DMS114 treated with DMSO at 0.1 percent for 48 hours (cell line): ENCODE results near the gene LIN9.
A peak's percentile ranks its signal among the peaks of the same experiment; 100 is the strongest.
"Not testable (repeated sequence)": the region's sequence is repeated elsewhere in the genome, so short reads cannot be mapped to it uniquely, and the experiment has no call there.

Source experiments
- DNase-seq: peaks from one replicate; lab custom pipeline; 2025; ENCODE audit not compliant: unreplicated experiment; lab: John Stamatoyannopoulos, UW

The LIN9 gene

GRCh38 chr1:226216056-226216455 lies 92.9 kb downstream of the LIN9 start:
- no peak for DNase-seq

GRCh38 chr1:226215239-226215638 lies 93.7 kb downstream of the LIN9 start:
- DNase-seq, result no peak

- no peak for DNase-seq
Measured at GRCh38 chr1:226212545-226212944, 96.4 kb downstream of the LIN9 start.

- DNase-seq, result no peak
Measured at GRCh38 chr1:226211181-226211821, 97.7 kb downstream of the LIN9 start.

- DNase-seq, result no peak
Measured at GRCh38 chr1:226210571-226211176, 98.3 kb downstream of the LIN9 start.

GRCh38 chr1:226209307-226210059 lies 99.5 kb downstream of the LIN9 start:
- no peak for DNase-seq

- DNase-seq, result no peak
Measured at GRCh38 chr1:226207048-226207447, 101.9 kb downstream of the LIN9 start.

GRCh38 chr1:226204198-226204597 lies 104.8 kb downstream of the LIN9 start:
- no peak for DNase-seq

- DNase-seq, result no peak
Measured at GRCh38 chr1:226203655-226204054, 105.3 kb downstream of the LIN9 start.

- DNase-seq, result no peak
Measured at GRCh38 chr1:226203240-226203639, 105.7 kb downstream of the LIN9 start.

GRCh38 chr1:226202666-226203065 lies 106.3 kb downstream of the LIN9 start:
- not testable (repeated sequence) for DNase-seq

GRCh38 chr1:226202246-226202645 lies 106.7 kb downstream of the LIN9 start:
- DNase-seq, result no peak

- DNase-seq, result no peak
Measured at GRCh38 chr1:226201029-226201593, 107.9 kb downstream of the LIN9 start.

- DNase-seq, result no peak
Measured at GRCh38 chr1:226199971-226200370, 109.0 kb downstream of the LIN9 start.

GRCh38 chr1:226195144-226195543 lies 113.8 kb downstream of the LIN9 start:
- DNase-seq, result no peak

- no peak for DNase-seq
Measured at GRCh38 chr1:226187380-226187779, 121.6 kb downstream of the LIN9 start.

- no peak for DNase-seq
Measured at GRCh38 chr1:226187019-226187322, 122.0 kb downstream of the LIN9 start.

- peak; percentile 87 for DNase-seq
Measured at GRCh38 chr1:226186124-226187018, 122.6 kb downstream of the LIN9 start, which contains the start of gene ACBD3. ACBD3 (minus strand) TSS chr1:226186741; CDS start chr1:226186675, 66 bp downstream.

- DNase-seq, result no peak
Measured at GRCh38 chr1:226185141-226186036, 123.6 kb downstream of the LIN9 start.
